SHP77 (cell line): ENCODE measurements around the gene PACS1.

ENCODE experiments used
- DNase-seq, 2 experiments: peaks; one replicate each; lab custom pipeline; 2025; lab: John Stamatoyannopoulos, UW

Gene PACS1

DNA sequence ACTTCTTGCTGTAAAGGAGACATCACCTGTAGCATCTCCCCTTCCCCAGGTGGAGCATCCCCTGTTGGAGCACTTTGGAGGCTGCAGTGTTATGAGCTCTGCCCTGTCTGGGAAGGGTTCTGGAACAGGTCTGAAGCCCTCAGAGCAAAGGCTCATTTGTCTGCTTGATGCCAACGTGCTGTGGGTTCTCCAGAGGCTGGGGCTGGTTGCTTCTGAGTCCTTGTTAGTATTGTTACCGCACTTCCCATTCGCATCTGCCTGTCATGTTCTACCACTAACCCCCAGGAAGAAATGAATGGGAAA is 73.1 kb downstream of the PACS1 start:
- no peak for DNase-seq

- no peak for DNase-seq
Measured at GRCh38 chr11:66143996-66144678, 74.1 kb downstream of the PACS1 start.

DNA sequence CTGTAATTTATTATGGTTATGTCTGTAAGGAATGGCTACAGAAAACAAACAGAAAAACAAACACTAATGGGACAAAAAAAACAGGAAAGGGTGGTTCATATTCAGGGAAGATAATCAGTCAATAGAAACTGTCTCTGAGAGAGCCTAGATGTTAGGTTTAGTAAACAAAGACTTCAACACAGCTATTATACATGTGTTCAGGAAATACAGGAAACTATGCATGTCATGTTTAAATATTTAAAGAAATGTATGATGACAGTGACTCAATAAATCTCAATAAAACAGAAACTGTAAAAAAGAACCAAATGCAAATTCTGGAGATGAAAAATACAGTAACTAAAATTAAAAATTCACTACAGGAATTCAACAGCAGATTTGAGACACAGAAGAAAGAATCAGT is 76.0 kb downstream of the PACS1 start:
- no peak for DNase-seq

GRCh38 chr11:66146940-66147339 is 76.9 kb downstream of the PACS1 start:
- no peak for DNase-seq

GRCh38 chr11:66150140-66150539 is 80.1 kb downstream of the PACS1 start:
- no peak for DNase-seq

DNA sequence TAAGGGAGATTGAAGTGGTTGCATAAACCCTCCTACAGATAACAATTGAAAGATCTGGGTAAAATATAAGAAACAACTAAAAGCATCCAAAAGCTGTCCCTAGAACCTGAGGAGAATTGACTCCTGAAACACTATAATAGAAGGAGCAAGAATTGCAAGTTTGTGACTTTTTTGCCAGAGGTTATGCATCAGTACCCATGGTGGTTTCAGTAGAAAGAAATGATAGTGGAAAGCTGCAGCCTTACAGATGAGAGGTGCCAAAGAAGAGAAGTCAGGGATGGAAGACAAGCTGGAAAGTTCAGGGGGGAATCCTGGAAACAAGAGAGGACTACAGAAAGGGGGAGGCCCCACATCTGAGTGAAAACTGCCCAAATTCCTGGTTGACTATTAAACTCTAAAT is 80.7 kb downstream of the PACS1 start:
- no peak for DNase-seq

DNA sequence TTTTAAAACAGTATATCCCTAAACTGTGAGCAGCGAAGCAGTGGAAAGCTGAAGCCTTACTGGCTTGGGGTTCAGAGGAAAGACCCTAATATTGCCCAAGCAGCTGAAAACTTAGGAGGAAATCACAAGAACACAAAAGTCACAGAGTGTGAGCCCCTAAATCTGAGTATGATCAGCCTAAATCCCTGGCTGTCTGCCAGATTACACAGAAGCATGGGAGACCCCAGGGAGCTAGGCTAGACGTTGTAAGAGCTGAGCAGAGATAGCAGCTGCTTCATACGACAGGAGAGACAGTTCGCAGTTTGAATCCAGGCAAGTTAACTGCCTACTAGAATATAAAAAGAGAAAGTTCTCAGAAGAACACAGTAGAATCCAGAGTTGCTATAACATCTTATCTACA is 81.2 kb downstream of the PACS1 start:
- no peak for DNase-seq

DNA sequence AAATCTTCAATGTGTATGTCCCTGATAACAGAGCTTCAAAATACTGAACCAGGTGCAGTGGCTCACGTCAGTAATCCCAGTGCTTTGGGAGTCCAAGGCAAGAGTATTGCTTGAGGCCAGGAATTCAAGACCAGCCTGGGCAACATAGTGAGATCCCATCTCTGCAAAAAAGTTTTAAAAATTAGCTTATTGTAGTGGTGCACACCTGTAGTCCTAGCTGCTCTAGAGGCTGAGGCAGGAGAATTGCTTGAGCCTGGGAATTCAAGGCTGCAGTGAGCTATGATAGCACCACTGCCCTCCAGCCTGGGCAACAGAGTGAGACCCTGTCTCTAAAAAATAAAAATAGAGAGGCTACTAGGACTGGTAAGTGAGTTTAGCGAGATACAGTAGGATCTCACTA is 84.0 kb downstream of the PACS1 start:
- DNase-seq = no peak

DNA sequence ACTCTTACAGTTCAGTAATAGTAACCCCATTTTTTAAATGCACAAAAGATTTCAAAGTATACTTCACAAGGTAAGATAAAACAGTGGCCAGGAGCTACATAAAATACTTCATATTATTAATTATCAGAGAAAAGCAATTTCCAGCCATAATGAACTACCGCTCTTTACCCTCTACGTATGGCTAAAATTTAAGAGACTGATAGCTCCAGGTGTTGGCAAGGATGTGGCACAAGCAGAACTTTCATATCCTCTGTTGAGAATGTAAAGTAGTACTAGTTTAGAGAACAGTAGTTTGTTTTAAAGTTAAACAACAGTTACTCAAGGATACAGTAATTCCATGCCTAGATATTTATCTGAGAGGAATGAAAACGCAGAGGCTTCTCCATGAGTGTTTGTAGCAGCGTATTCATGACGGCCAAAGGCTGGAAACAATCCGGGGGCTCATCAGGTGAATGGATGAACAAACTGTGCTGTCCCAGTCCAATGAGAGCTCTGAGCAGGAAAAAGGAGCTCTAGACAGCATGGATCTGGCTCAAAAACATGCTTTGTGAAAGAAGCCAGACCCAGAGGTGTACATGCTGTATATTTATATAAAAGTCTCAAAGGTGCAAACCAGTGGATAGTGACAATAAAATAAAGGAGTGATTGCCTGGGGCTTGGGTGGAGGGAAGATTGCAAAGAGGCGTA is 85.5 kb downstream of the PACS1 start:
- no peak for DNase-seq

DNA sequence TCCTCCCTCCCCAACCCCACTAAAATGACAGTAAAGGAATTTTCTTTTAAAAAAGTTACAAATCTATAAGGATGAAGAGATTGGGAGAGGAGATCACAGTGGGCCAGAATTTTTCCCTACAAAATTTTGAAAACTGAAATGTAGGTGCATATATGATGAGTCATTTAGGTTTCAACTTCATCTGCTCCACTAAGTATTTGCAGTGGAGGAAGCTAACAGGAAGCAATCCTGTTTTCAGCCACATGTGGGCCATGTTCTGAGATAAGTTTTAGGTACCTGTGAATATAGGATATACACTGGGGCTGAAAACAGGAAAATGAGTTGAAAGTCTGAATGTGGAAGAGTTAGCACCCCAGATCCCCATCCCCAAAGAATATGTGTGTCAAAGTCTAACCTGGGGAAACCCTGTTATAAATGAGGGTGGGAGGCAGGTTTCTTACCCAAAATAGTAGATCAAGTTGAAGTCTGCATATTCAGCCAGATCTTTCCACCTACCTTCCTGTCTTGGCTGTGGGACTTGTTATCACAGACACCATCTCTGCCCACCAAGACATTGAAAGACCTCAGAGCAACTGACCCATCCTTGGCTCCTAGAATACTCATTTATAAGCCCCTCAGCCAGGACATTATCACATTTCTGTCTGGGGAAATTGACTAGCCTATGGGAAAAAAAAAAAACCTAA is 87.3 kb downstream of the PACS1 start:
- DNase-seq = no peak

DNA sequence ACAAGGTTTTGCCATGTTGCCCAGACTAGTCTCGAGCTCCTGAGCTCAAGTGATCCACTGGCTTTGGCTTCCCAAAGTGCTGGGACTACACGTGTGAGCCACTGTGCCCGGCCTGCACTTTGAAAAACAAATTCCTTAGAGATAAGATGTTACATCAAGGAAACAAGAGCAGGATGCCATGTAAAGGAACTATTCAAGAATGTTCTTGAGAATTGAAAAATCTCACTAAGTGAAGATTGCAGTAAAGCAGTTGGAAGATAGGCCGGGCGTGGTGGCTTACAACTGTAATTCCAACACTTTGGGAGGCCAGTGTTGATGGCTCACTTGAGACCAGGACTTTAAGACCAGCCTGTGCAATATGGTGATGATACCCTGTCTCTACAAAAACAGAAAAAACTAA is 88.1 kb downstream of the PACS1 start:
- no peak for DNase-seq

- no peak for DNase-seq
Measured at GRCh38 chr11:66159324-66159984, 89.4 kb downstream of the PACS1 start.

GRCh38 chr11:66160709-66161108 is 90.6 kb downstream of the PACS1 start:
- DNase-seq = no peak

- DNase-seq = no peak
Measured at GRCh38 chr11:66168289-66168688, 98.2 kb downstream of the PACS1 start.

DNA sequence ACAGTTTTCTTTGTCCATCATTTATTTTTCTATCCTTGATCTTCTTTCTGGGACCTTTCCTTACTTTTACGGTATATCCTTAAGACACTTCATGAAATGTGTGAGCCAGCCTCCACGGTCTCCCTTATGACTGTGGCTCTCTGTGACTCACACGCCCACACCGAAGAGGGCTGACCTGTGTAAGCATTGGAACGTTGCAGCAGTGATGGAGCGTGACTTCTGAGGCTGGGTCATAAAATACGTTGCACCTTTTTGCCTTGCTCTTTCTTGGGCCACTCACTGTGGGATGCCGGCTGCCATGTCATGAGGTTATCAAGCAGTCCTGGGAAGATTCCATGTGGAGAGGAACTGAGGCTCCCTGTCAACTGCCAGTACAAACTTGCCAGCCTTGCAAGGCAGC is 102.1 kb downstream of the PACS1 start:
- DNase-seq = no peak

DNA sequence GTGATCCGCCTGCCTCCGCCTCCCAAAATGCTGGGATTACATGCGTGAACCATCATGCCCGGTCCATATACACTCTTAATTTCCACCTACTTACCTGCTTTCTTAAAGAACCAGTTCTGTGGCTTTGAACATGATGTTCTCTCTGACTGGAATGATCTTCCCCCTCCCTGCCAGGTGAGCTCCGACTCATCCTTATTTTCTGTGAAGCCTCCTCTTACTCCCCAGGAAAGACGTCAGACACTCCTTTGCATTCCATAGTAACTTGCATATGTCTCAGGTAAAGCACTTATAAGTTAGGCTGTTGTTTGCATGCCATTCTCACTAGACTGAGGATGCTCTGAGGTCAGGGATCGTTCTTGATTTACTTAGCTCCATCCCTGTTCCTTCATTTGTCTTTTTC is 106.6 kb downstream of the PACS1 start:
- no peak for DNase-seq

GRCh38 chr11:66178183-66178582 is 108.1 kb downstream of the PACS1 start:
- no peak for DNase-seq

- DNase-seq = no peak
Measured at GRCh38 chr11:66178871-66179270, 108.8 kb downstream of the PACS1 start.

- DNase-seq = peak; percentile 74 to 90
Measured at GRCh38 chr11:66181632-66182315, 111.7 kb downstream of the PACS1 start.

- no peak for DNase-seq
Measured at GRCh38 chr11:66183494-66184048, 113.5 kb downstream of the PACS1 start.

DNA sequence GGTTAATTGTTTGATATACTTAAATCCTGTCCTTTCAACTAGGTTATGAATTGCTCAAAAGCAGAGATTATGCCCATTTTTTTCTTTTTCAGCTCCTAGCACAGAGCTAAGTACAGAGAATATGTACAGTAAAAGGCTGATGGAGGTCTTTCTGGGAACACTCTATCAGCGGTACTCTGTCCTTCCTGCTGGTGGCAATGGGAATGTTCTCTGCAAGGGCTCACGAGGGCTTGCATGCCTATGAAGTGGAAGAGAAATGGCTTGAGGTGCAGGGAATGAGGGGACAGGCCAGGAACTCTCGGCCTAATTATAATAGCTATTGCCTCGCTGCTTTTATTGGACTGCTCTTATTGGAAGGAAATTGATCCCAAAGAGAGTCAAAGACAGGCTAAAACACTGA is 114.7 kb downstream of the PACS1 start:
- no peak for DNase-seq

- DNase-seq = no peak
Measured at GRCh38 chr11:66186470-66186869, 116.4 kb downstream of the PACS1 start.
